Vagina (tissue), 2 donors: Measurements from ENCODE around the gene AK9.
A peak's percentile ranks its signal among the peaks of the same experiment; 100 is the strongest.

Experiments used
- POLR2A ChIP-seq, 2 donors: fragments of 450-650 bp; IDR thresholded peaks; one replicate each; pipeline ENCODE4 v1.6.1; 2017; ENCODE audit warnings: antibody characterized with exemption in 2 of 2, mild to moderate bottlenecking in 2 of 2, moderate library complexity in 2 of 2
- POLR2AphosphoS5 ChIP-seq, 2 donors: sonication (generic); formaldehyde crosslinking; IDR thresholded peaks; one replicate each; pipeline ENCODE4 v1.9.0; 2017; ENCODE audit warnings: antibody characterized with exemption in 2 of 2, mild to moderate bottlenecking in 2 of 2, low read depth in 1 of 2; ENCODE audit not compliant: insufficient read depth in 1 of 2
- TF ChIP-seq, protein P1 (sequence below), 3 experiments: fragments of 450-650 bp in 2 of 3; fragments of 200-600 bp in 1 of 3; sonication (generic) in 1 of 3; IDR thresholded peaks; one replicate each; pipeline ENCODE4 v1.5.1; 2017 to 2019; ENCODE audit warnings: antibody characterized with exemption in 3 of 3, mild to moderate bottlenecking in 2 of 3, moderate library complexity in 2 of 3

GRCh38 chr6:109456111-109456583 lies 234.9 kb downstream of the AK9 start:
- TF ChIP-seq POLR2A (IDR thresholded peaks at IDR 0.05) (no peak), POLR2AphosphoS5 (IDR thresholded peaks at IDR 0.05; ENCODE audit: insufficient read depth in 1 of 2, low read depth in 1 of 2) (peak in 1 of 2 donors; percentile 4)
- TF ChIP-seq, protein P1, sequence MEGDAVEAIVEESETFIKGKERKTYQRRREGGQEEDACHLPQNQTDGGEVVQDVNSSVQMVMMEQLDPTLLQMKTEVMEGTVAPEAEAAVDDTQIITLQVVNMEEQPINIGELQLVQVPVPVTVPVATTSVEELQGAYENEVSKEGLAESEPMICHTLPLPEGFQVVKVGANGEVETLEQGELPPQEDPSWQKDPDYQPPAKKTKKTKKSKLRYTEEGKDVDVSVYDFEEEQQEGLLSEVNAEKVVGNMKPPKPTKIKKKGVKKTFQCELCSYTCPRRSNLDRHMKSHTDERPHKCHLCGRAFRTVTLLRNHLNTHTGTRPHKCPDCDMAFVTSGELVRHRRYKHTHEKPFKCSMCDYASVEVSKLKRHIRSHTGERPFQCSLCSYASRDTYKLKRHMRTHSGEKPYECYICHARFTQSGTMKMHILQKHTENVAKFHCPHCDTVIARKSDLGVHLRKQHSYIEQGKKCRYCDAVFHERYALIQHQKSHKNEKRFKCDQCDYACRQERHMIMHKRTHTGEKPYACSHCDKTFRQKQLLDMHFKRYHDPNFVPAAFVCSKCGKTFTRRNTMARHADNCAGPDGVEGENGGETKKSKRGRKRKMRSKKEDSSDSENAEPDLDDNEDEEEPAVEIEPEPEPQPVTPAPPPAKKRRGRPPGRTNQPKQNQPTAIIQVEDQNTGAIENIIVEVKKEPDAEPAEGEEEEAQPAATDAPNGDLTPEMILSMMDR (IDR thresholded peaks at IDR 0.05): no peak
